ES-I3 (cell line): ENCODE results near the gene NCAM1.

Experiments
- H3K36me3 ChIP-seq: 2 replicates; pipeline ENCODE4 v1.6.1; 2013; ENCODE audit warnings: mild to moderate bottlenecking, low read length, control low read depth, moderate library complexity; ENCODE audit not compliant: insufficient read depth
- H3K4me1 ChIP-seq: 2 replicates; pipeline ENCODE4 v1.6.1; 2013; ENCODE audit warnings: mild to moderate bottlenecking, control low read depth, low read length; ENCODE audit not compliant: insufficient read depth
- H3K9ac ChIP-seq: 2 replicates; pipeline ENCODE4 v1.6.1; 2013; ENCODE audit warnings: low read depth, mild to moderate bottlenecking, low read length, moderate library complexity
- H3K9me3 ChIP-seq: 2 replicates; pipeline ENCODE4 v1.6.1; 2013; ENCODE audit warnings: mild to moderate bottlenecking, low read length, moderate library complexity; ENCODE audit not compliant: control insufficient read depth, insufficient read depth

Gene NCAM1

DNA sequence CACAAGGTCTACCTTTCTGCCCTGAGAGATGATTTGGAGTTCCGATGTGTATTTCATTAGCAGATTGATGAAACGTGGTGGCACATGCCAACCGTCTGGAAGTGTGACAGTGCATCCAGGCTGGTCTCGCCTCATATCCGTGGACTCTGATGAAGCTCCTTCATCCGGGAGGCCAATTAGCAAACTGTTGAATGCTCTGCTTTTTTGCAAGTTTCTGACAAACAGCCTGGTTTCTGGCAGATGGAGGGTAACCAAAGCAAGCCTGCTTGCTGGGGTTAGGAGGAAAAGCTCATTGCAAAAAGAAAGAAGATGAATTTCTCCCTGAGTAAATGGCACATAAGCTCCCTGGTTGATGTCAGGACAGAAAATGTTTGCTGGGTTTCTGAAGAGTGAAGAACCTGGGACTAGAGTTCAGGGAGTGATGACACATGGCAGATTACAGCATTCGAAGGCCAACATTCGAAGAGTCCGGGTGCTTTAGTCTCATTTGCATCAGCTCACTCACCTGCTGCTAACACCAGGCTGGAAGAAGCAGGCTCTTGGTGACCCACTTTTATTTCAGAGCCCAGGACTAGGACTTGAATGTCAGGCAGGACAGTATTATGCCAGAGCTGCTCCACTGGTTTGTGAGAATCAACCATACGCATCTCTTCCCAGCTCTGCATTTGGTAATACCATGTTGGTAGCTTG, 217.3 kb downstream of the NCAM1 start:
- no peaks in the 10 kb centered on the region for H3K36me3 ChIP-seq
- H3K4me1 ChIP-seq: peaks cover 9% of the 10 kb centered on the region; the same call in 1 of the 2 replicates
- no peak overlapping the region for H3K9ac ChIP-seq
- no peaks in the 10 kb centered on the region for H3K9me3 ChIP-seq

DNA sequence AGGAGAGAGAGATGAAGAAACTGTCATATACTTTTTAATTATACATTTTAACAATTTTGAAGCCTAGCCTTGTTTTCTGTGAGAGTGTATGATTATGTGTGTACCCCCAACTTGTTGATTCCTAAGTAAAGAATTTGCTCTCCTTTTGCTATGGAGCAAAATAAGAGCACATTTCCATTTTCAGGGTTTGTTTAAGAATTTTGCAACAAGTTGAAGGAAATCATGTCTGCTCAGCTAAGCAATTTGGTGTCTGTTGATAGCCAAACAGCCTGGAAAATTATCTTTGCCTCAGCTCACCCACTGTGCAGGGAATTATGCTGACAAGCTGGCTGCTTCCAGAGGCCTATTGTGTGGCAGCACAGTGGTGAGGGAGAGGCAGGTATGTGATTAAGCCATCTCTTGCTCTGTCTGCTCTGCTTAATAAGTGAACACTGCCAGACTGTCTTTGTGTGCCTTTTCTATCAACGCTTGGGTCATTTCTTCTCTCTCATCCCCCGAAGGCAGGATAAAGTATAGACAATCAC, 218.0 kb downstream of the NCAM1 start:
- H3K9me3 ChIP-seq: no peaks in the 10 kb centered on the region
- H3K9ac ChIP-seq: no peak overlapping the region
- H3K4me1 ChIP-seq: peaks cover 9% of the 10 kb centered on the region; the same call in 1 of the 2 replicates
- no peaks in the 10 kb centered on the region for H3K36me3 ChIP-seq

DNA sequence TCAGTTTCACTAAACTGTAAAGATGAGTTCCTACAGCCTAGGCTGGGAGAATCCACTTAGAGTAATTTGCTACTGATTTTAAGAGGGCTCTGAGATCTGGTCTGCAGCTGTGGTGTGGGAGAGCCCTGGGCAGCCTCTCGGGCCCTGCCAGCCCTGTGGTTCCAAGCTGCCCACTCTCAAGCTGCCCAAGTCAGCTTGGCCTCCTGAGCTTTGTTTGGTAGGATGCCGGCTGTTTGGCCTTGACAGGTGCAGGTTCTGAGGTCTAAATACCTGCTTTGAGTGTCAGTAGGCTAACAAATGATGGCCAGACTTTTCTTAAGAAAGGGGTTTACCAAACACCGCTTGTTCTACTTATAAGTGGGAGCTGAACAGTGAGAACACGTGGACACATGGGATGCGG, 219.9 kb downstream of the NCAM1 start:
- Histone ChIP-seq H3K4me1 (peaks cover 12% of the 10 kb centered on the region; the same call in 1 of the 2 replicates), H3K36me3 (no peaks in the 10 kb centered on the region), H3K9me3 (0 out of 2 replicates have a peak, but pooled peaks cover 2% of the 10 kb centered on the region), H3K9ac (no peak overlapping the region)

DNA sequence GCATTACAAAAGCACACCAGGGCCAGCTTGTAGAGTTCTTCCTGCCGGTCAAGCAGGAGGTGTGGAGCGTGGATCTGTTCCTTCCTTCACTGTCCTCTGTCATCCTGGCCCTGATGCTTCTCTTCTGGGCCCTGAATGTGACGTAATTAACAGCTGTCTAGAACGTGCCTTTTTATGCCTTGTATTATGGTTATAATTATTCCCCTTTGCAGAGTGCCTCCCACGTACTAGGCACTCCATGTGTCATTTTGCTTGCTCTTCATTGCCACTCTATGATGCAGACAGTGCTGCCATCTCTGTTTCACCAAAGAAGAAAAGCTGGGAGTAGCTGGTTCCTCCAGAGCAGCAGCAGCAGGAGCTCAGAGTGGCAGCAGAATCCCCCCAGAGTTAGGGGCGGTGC, 221.1 kb downstream of the NCAM1 start:
- peaks cover 12% of the 10 kb centered on the region; the same call in 1 of the 2 replicates for H3K4me1 ChIP-seq
- H3K9ac ChIP-seq: no peak overlapping the region

DNA sequence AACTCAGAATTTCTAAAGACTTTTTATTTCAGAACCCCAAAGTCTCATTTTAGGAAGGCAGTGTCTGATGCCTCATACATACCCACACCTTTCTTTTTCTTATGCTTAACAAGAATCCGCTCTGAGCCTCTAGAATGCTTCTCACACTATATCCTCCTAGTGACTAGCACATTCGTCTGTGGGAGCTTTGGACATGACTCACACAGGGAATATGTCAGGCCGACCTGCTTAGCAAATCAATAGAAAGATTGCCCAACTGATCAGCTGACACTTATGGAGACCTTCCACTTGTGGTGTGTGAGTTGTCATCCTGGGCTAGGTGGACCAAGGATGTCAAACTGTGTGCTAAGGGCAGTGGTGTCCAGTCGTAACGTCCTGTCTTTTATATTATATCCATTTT, 223.3 kb downstream of the NCAM1 start:
- Histone ChIP-seq H3K4me1 (0 out of 2 replicates have a peak, but pooled peaks cover 3% of the 10 kb centered on the region), H3K36me3 (no peaks in the 10 kb centered on the region), H3K9me3 (0 out of 2 replicates have a peak, but pooled peaks cover 2% of the 10 kb centered on the region), H3K9ac (no peak overlapping the region)

More for the DNA sequence above, 221.1 kb downstream of the NCAM1 start:
- no peaks in the 10 kb centered on the region for H3K36me3 ChIP-seq
- H3K9me3 ChIP-seq: 0 out of 2 replicates have a peak, but pooled peaks cover 2% of the 10 kb centered on the region

DNA sequence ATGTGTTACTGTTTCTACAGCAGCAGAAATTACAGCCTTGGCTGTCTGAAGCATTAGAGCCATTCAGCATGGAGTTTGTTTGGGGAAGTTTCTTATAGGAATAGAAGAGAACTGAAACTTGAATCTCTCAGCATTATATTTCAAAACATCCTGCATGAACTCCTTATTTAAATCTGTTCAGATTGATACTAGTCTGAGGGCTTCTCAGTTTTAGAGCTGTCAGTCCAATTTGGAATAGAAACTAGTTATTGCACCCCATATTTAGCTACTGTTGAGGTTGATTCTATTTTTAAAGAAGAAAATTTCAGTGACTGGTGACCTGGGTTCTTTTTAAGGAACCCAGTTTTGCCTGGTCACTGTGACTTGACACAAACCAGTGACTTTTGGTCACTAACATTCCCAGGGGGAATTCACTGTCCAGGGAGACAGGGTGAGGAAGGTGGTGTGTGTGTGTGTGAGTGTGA, 227.2 kb downstream of the NCAM1 start:
- no peak overlapping the region for H3K9ac ChIP-seq
- H3K9me3 ChIP-seq: 0 out of 2 replicates have a peak, but pooled peaks cover 2% of the 10 kb centered on the region
- H3K36me3 ChIP-seq: no peaks in the 10 kb centered on the region
- peaks cover 11% of the 10 kb centered on the region; the same call in 1 of the 2 replicates for H3K4me1 ChIP-seq

DNA sequence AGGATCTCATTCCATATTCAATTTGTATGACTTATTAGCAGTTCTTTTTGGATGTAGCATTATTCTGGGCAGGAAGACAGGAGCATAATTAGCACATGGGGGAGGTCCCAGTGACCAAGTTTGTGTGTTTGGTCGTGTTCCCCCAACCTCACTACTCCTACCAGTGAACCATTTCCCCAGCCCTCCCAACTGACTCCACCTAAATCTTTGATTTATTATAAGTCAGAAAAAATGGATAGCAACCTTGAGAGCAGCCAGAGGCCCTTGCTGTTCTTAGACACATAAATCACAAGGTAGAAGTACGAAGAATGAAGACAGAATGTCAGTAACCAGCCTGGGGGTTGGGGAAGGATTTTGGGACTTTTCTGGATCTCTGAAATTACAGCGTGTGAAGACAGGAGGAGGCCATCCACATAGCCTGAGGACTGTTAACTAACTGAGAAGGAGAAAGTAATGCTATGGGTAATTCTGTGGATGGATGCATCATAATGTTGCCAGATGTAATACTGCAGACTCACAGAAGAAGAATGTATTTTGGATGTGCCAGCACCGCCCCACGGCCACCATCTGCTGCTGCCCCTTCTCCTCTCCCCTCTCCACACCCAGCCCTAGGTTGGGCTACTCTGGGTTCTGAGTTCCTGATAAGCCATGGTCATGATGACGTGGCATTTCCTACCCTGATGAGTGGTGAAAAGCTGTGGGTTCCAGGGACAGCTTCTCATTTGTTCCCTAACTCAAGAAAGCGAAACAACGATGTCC, 228.9 kb downstream of the NCAM1 start:
- Histone ChIP-seq H3K9ac (no peak overlapping the region), H3K4me1 (peaks cover 8% of the 10 kb centered on the region; the same call in 1 of the 2 replicates), H3K36me3 (no peaks in the 10 kb centered on the region), H3K9me3 (0 out of 2 replicates have a peak, but pooled peaks cover 2% of the 10 kb centered on the region)

DNA sequence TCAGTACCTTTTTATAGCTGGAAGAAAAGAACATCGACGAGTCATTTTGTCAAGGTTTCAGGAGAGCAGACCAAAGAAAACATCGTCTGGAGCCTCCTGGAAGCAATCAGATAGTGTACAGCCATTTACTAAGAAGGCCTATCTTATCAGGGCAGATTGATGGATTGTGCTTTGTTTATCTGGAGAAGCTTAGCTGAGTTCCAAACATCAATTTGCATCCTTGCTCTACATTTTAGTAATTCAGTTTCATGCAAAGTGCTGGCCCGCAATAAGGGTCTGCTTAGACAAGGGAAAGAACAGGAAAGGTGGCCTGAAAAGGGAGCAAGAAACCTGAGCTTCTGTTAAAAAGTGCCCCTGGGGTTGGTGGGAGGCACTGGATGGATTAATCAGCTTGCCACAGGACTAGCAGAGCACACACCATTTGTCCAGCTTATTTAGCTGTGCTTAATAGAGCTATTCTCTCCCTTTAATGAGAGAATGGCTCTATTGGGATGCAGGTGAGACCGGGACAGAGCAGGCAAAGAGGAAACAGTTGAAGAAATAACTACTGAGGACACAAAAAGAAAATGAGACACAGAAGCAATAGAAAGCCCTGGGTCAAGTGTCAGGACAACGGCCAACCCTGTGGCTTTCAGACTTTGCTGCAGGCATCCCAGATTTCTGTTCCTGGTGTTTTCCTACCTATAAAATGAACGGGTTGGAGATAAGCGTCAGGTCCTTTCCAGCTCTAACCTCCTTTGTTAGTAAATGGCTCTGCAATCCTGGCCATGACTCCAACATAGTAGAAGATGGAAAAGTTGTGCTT, 231.1 kb downstream of the NCAM1 start:
- Histone ChIP-seq H3K9ac (no peak overlapping the region), H3K36me3 (no peaks in the 10 kb centered on the region), H3K4me1 (peaks cover 8% of the 10 kb centered on the region; the same call in 1 of the 2 replicates), H3K9me3 (no peaks in the 10 kb centered on the region)

DNA sequence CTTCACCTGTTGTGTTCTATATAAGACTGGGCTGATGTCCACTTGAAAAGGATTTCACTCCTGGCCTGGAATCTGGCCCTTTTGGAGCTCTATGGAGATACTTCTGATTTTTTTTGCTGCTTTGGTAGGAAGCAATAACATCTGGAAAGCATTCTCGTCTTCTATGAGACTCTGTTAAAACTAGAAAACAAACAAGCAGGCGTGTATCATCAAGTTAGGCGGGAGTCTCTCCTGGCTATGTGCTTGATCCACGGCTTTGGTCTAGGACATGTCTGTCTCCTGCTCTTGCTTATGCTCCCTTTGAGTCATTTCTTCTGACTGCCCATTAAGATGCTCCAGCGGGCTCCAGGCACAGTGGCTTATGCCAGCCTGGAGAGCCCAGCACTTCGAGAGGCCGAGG, 231.8 kb downstream of the NCAM1 start:
- Histone ChIP-seq H3K9ac (no peak overlapping the region), H3K4me1 (peaks cover 8% of the 10 kb centered on the region; the same call in 1 of the 2 replicates), H3K9me3 (no peaks in the 10 kb centered on the region), H3K36me3 (no peaks in the 10 kb centered on the region)

DNA sequence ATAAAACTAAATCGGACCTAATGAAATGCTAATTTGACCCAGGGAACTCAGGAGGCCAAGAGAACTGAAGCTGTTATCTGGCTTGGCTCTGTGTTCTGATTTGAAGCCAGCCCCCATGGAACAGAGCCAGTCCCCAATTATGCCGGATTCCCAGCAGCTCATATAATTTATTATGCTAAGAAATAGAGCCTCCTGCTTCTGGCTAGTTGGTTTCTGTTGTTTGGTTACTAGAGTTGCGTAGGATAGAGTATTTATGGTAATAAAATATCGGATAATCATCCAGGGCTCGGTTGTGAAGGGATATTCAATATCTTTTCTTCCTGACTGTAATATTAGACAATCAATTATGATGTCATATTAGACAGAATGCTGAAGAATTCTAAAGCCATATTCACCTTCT, 232.7 kb downstream of the NCAM1 start:
- H3K36me3 ChIP-seq: no peaks in the 10 kb centered on the region
- H3K9me3 ChIP-seq: no peaks in the 10 kb centered on the region
- H3K4me1 ChIP-seq: peaks cover 8% of the 10 kb centered on the region; the same call in 1 of the 2 replicates
- H3K9ac ChIP-seq: no peak overlapping the region

DNA sequence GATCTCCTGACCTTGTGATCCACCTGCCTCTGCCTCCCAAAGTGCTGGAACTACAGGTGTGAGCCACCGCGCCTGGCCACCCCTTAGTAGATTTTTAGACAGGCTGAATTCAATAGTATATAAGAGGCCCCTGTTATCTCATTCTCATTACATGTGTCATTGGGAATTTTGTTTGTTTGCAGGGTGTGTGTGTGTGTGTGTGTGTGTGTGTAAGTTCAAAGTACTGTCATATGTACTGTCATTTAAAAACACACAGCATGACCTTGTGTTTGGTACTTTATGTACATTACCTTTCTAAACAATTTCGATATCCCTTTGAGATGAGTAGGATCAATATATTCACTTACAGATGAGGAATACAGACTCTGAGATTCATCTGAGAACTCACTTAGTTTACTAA, 234.5 kb downstream of the NCAM1 start:
- Histone ChIP-seq H3K4me1 (peaks cover 8% of the 10 kb centered on the region; the same call in 1 of the 2 replicates), H3K36me3 (no peaks in the 10 kb centered on the region), H3K9ac (no peak overlapping the region), H3K9me3 (no peaks in the 10 kb centered on the region)

DNA sequence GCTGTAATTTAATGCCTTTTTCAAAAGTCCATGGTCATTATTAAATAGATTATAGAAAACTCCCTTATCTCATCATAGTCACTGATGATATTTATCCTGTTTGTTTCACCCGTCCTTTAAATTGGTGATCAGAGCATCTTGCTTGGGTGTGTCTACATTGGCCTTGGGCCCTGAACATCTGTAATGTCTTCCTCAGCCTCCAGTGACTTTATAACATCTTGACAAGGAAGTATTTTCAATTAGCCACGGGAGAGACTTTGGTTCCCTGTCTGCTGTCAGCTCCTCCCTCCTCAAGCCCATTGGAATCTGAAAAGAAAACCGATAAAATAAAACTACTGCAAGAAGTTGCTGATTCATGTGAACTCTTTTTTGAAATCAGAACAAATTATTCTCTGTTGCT, 236.2 kb downstream of the NCAM1 start:
- Histone ChIP-seq H3K9me3 (no peaks in the 10 kb centered on the region), H3K9ac (no peak overlapping the region), H3K36me3 (no peaks in the 10 kb centered on the region), H3K4me1 (peaks cover 9% of the 10 kb centered on the region; the same call in 1 of the 2 replicates)

DNA sequence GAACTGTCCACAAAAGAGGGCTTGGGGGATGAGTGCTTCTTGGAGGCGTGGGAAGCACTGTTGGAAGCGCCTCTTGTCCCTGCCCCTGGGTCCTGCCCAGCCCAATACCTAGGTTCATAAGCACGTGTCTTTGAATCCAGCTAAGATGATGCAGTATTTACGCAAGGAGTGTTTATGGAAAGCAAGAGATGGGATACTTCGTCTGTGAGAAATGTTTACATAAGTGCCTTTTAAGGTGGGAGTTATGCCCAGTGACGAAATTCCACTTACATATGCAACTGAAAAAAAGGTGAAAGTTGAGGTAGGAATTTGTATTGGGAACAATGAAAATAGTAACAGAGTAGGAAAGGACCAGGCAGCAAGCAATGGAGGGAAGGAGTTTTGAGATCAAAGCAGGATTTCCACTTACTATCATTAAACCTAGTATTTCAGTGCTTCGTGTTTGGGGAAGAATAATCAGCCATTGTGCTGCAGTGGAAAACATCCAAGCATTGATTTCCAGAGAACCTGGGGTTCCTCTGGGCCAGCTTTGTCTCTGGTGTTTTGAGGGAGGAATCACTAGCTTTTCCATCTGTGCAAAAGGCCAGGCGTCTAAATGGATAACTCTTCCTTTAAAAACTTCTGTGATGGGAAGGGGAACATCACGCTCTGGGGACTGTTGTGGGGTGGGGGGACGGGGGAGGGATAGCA, 237.9 kb downstream of the NCAM1 start:
- Histone ChIP-seq H3K9ac (no peak overlapping the region), H3K4me1 (peaks cover 10% of the 10 kb centered on the region; the same call in 1 of the 2 replicates), H3K9me3 (no peaks in the 10 kb centered on the region), H3K36me3 (no peaks in the 10 kb centered on the region)
